Endothelial cell (in vitro differentiated cells): ENCODE data around the gene ATP4A. TPM values are rescaled to one million over a fixed set of nuclear protein-coding genes. Genes with fewer than 3 reads are reported as not detected.
A peak's percentile ranks its signal among the peaks of the same experiment; 100 is the strongest.

Source experiments
- DNase-seq: peaks from one replicate; pipeline ENCODE4 v3.0.0; 2021; ENCODE audit warnings: low spot score
- H3K27ac Mint-ChIP-seq: one replicate; pipeline ENCODE4 v1.8.0; 2021; ENCODE audit warnings: mixed read lengths, inconsistent platforms; ENCODE audit not compliant: unreplicated experiment
- H3K27me3 Mint-ChIP-seq: one replicate; pipeline ENCODE4 v1.8.0; 2021; ENCODE audit warnings: mild to moderate bottlenecking, moderate library complexity, mixed read lengths, inconsistent platforms; ENCODE audit not compliant: unreplicated experiment
- H3K36me3 Mint-ChIP-seq: one replicate; pipeline ENCODE4 v1.8.0; 2021; ENCODE audit warnings: mild to moderate bottlenecking, low read depth, mixed read lengths, inconsistent platforms; ENCODE audit not compliant: unreplicated experiment
- H3K4me1 Mint-ChIP-seq: one replicate; pipeline ENCODE4 v1.8.0; 2021; ENCODE audit warnings: mild to moderate bottlenecking, mixed read lengths, inconsistent platforms; ENCODE audit not compliant: unreplicated experiment
- H3K4me3 Mint-ChIP-seq: one replicate; pipeline ENCODE4 v1.8.0; 2021; ENCODE audit warnings: mild to moderate bottlenecking, mixed read lengths, inconsistent platforms; ENCODE audit not compliant: unreplicated experiment
- H3K9me3 Mint-ChIP-seq: one replicate; pipeline ENCODE4 v1.8.0; 2021; ENCODE audit warnings: mixed read lengths, inconsistent platforms; ENCODE audit not compliant: unreplicated experiment
- CTCF ChIP-seq: fragments of 200-600 bp; sonication (generic); IDR thresholded peaks from one replicate; pipeline ENCODE4 v1.5.0; 2021; ENCODE audit warnings: antibody characterized with exemption; ENCODE audit not compliant: unreplicated experiment
- long read RNA-seq: library from polyadenylated mRNA; unstranded; transcript quantifications from one replicate; pipeline ENCODE4 v2.0.0, GENCODE V29; 2020; ENCODE audit not compliant: unreplicated experiment
- total RNA-seq: library from RNA; stranded (reverse); fragmentation: NEBNext Ultra II Directional; extraction: Animal tissue kit (Norgen Biotek cat#: 25700); gene quantifications from one replicate; pipeline ENCODE4 v1.2.1, GENCODE V29; 2021; ENCODE audit not compliant: unreplicated experiment

Gene ATP4A
- total RNA-seq = not detected
- long read RNA-seq = 0 reads

GRCh38 chr19:35563207-35563829 lies at the start of gene ATP4A:
TSS of gene ATP4A (minus strand) at chr19:35563658. CDS start at chr19:35563629, 29 bp downstream.
- no peak for TF ChIP-seq CTCF
- H3K27me3 Mint-ChIP-seq = peaks cover 32% of the 10 kb centered on the region
- H3K4me3 Mint-ChIP-seq = no peak within 1 kb of the TSS
- H3K36me3 Mint-ChIP-seq = no peaks in the 10 kb centered on the region
- H3K9me3 Mint-ChIP-seq = no peaks in the 10 kb centered on the region
- H3K27ac Mint-ChIP-seq = peak within 1 kb of the TSS; percentile 78
- no peak for DNase-seq
- no peaks in the 10 kb centered on the region for H3K4me1 Mint-ChIP-seq

GRCh38 chr19:35612559-35613321 lies 49.3 kb upstream of the ATP4A start, which contains the start of gene HAUS5:
TSS of gene HAUS5 (plus strand) at chr19:35612735. CDS start at chr19:35612795, 60 bp downstream.
- peak; percentile 98 for DNase-seq
- peaks cover 8% of the 10 kb centered on the region for H3K36me3 Mint-ChIP-seq
- no peak within 1 kb of the TSS for H3K27ac Mint-ChIP-seq
- H3K27me3 Mint-ChIP-seq = peaks cover 5% of the 10 kb centered on the region
- peaks cover 8% of the 10 kb centered on the region for H3K4me1 Mint-ChIP-seq
- TF ChIP-seq CTCF = no peak
- H3K9me3 Mint-ChIP-seq = no peaks in the 10 kb centered on the region
- peak within 1 kb of the TSS; percentile 90 for H3K4me3 Mint-ChIP-seq

GRCh38 chr19:35612224-35612558 lies 48.7 kb upstream of the ATP4A start:
- H3K4me3 Mint-ChIP-seq = peak overlapping the region; percentile 90
- no peaks in the 10 kb centered on the region for H3K9me3 Mint-ChIP-seq
- peaks cover 8% of the 10 kb centered on the region for H3K4me1 Mint-ChIP-seq
- H3K27me3 Mint-ChIP-seq = peaks cover 5% of the 10 kb centered on the region
- DNase-seq = no peak
- H3K27ac Mint-ChIP-seq = no peak overlapping the region
- H3K36me3 Mint-ChIP-seq = peaks cover 11% of the 10 kb centered on the region
- no peak for TF ChIP-seq CTCF

GRCh38 chr19:35609851-35610353 lies 46.4 kb upstream of the ATP4A start:
- Mint-ChIP-seq H3K4me1 (peaks cover 8% of the 10 kb centered on the region), H3K27me3 (peaks cover 5% of the 10 kb centered on the region), H3K4me3 (no peak overlapping the region), H3K9me3 (no peaks in the 10 kb centered on the region), H3K27ac (no peak overlapping the region), H3K36me3 (peaks cover 7% of the 10 kb centered on the region)
- DNase-seq = no peak
- no peak for TF ChIP-seq CTCF

- Mint-ChIP-seq H3K9me3 (no peaks in the 10 kb centered on the region), H3K36me3 (peaks cover 4% of the 10 kb centered on the region), H3K4me1 (no peaks in the 10 kb centered on the region), H3K27me3 (peaks cover 4% of the 10 kb centered on the region), H3K27ac (no peak overlapping the region), H3K4me3 (no peak overlapping the region)
- TF ChIP-seq CTCF = no peak
- no peak for DNase-seq
These were observed 44.8 kb upstream of the ATP4A start for GRCh38 chr19:35608251-35608650.
